Hypothalamus (tissue), 51 donors: ENCODE data around the gene LCNL1.
"Not testable (repeated sequence)": the region's sequence is repeated elsewhere in the genome, so short reads cannot be mapped to it uniquely, and the experiment has no call there.

Experiments
- DNase-seq, 51 donors: peaks; one replicate each; lab custom pipeline; 2025; lab: John Stamatoyannopoulos, UW

Gene LCNL1

DNA sequence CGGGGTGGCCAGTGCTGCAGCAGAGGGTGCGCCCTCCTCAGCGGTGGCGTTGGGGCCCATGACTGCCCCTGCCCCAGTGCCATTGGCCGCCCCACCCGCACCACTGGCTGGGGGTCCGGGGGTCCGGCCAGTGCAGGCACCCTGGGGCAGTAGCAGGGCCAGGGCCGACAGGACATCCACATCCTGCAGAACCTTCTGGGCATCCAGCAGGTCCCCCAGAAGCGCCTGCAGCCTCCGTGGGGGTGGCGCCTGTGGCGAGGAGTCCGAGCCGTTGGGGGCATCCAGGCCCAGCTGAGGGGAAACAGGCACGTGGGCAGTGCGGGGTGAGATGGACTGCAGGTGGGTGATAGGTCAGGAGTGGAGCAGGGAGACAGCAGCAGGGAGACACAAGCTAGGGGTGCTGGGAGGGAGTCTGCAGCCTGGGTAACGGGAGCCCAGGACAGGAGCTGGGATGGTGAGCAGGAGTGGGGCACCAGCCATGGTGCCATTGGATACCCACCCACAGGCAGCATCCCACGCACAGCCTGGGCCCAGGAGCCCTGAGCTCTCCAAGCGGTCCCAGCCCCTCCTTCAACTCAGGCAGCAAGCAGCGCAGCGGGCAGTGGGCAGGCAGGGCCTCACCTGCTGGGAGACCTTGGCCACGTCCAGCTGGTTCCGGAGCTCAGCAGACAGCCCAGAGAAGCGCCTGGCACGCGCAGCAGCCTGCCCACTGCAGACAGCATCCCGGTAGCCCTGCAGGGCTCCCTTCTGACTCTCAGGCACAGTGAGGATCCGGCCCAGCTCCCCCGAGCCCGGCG, 38.2 kb downstream of the LCNL1 start:
- DNase-seq: no peak

DNA sequence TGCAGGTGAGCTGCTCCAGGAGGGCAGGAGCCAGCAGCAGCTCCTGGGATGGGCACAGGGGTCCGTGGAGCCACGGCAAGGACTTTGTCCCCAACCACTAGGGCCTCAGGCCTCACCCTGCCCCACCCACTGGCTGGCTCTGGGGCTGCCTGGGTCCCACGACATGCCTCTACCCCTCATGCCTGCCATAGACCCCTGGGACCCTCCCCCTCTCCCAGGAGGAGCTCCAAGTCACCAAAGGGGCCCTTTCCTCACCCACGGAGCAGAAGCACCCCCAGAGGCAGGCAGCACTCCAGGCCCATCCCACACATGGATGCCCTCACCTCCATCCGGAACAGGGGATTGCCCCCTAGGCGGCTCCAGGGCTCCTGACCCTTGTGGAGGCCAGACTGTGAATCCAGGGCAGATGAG, 38.8 kb downstream of the LCNL1 start:
- DNase-seq: no peak

DNA sequence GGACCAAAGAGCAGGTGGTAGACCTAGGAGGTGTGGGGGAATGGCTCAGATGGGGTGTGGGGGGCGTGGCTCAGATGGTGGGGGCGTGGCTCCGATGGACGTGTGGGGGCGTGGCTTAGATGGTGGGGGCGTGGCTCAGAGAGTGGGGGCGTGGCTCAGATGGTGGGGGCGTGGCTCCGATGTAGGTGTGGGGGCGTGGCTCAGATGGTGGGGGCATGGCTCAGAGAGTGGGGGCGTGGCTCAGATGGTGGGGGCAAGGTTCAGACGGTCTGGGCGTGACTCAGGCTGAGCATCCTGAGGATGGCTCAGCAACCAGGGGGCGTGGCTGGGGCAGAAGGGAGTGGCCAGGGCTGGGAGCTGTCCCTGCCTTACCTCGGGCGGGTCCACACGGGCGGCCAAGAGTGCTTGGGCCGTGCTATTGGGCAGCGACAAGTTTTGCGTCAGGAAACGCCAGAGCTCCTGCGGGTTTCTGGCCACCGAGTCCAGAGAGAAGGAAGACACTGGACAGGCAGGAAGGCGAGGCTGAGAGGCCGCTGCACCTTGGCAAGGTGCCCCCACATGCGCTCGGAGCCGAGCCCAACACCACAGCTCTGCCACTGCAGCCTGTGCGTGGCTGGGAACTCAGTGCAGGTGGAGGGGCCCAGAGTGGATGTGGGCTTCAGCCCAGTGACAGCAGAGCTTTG, 39.3 kb downstream of the LCNL1 start:
- peak in 43 of 51 donors; percentile 15 to 95 (median 80) for DNase-seq

DNA sequence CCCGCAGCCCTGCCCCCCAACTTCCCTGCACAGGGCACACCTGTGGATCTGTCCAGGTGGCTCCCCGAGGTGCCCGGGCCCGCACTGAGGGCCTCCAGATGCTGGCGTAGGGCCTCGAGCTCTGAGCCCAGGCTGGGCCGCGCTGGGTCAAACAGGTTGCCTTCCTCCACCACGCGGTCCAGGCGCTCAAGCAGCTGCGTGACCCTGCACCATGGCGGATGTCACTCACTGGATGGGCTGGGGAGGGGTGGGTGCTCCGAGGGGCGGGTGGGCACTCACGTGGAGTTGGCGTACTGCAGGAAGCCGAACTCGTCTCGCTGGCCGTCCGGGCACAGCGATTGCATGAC, 39.8 kb downstream of the LCNL1 start:
- peak in 1 of 51 donors; percentile 48 for DNase-seq

DNA sequence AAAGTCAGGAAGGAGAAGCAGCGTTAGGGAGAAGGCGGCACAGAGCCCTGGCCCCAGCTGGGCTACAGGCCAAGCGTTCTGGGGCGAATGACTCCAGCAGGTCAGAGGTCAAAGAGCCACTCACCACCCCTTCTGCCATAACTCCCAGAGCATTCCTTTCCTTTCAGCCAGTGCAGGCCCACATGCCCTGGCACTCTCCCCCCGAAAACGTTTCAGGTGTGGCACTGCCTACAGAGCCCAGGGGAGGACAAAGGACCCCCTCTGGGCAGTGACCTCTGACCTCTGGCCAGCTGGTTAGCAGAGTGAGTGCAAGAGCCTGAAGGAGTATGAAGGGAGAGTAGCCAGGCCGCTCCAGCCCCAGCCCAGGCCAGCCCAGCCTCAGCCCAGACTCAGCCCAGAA, 40.4 kb downstream of the LCNL1 start:
- DNase-seq: peak in 1 of 51 donors; percentile 54

DNA sequence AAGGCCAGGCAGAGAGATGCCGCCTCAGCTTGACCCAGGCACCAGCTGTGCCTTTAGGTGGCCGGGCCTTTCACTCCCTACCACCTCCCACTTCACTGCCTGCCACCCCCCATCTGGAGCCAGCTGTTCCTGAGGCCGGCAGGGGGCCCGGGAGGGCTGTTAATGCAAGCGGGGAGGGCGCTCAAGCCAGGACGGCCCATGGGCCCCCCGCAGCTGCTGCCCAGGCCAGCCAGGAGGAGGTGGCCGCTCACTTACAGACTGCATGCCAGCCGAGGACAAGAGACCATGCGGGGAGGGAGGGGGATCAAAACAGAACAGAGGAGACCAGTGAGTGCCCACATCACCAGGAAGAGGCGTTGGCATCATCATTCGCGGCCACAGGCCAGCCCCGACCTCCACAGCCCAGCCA, 40.8 kb downstream of the LCNL1 start:
- peak in 24 of 51 donors; percentile 24 to 71 (median 48) for DNase-seq

DNA sequence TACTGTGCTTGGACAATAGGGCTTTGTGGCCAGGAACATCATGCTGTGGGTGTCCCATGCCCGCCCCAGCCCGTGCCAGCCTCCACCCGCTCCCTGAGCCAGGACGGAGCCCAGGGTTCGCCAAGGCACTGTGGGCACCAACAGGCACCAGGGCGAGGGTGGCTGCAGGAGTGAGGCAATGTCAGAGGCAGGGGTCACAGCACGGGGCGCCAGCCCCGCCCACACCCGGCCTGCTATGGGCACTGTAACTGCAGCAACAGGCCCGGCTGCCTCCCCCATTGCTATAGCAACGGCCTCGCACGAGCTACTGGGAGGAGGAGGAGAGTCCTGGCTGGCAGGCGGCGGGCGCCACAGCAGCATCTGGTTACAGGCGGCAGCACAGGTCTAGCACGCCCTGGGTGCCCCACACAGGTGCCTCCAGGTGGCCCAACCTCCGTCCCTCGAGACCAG, 42.7 kb downstream of the LCNL1 start:
- peak; percentile 46 to 99 (median 95) for DNase-seq

DNA sequence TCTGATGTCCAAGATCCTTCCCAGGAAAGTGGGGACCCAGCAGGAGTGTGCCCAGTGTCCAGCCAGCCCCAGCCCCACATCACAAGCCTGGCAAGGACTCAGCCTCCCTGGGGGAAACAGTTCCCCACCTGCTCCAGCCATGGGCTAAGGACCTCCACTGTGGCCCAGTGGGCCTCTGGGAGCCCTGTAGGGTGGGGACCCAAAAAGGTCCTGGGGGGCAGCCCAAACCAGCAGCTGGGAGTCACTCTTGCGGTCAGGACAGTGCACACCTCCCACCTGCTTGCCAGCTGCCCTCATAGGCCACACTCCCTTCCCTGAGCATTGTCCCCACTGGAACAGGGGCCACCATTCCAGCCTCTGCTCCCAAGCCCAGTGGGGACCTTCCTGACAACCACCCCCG, 43.6 kb downstream of the LCNL1 start:
- peak in 2 of 51 donors; percentile 48 to 49 for DNase-seq

DNA sequence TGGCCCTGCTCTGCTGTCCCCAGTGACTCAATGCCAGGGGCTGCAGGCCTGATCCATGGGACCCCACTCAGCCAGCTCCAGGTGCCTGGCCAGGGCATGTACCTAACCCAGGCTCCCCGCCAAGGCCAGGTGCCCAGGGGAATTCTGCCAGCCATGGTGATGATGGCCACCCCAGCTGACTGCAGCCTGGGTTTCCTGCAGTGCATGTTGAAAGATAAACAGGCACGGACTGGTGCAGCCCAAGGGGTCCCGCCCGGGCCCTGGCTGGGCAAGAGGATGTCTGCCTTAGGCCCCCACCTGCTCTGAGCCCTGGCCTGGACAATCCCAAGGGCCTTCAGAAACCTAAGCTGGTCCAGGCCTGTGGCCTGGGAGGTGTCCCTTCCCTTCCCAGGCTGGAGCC, 44.0 kb downstream of the LCNL1 start:
- DNase-seq: peak in 5 of 51 donors; percentile 24 to 55 (median 41)

DNA sequence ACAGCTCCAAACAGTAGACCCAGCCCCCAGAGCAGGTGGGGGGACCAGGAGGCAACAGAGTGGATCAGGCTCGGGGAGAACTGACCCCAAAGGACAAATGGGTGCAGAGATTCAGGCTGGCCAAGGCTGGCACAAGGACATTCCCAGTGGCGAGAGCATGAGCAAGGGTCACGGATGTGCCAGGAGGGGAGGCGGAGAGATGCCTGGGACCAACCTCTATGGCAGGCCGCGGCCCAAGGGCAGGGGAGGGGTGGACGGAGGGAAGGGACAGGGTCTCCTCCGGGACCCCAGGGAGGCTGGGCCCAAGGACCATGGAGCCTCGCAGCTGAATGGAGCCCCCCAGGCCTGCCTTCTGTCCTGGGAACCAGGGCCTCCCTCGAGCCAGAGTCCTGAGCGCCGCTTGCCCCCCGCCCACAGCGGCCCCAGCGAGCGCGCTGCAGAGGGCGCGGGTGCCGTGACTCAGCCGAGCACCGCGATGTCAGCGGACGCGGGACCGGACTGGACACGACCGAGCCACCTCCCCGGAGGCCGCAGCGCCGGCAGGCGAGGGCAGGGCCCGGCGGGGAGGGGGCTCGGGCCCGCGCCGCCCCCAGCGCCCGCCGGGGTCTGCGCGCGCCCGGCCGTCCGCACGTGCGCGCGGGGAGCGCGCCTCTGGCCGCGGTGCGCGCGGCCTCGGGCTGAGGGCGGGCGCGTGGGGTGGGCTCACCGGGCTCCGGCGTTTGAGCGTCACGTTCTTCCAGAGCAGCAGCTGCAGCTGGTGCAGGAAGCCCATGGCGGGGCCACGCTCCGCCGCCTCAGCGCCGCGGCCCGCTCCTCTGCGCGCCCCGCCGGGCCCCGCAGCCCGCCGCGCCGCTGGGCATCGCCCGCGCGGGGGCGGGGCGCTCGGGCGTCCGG, 44.8 kb downstream of the LCNL1 start, which contains the start of gene ABCA2:
Gene ABCA2 (minus strand): TSS at position 869 of the 894 bp plus-strand sequence. CDS start 97 bp downstream, at position 772.
- DNase-seq: peak in 7 of 51 donors; percentile 39 to 70 (median 54)

DNA sequence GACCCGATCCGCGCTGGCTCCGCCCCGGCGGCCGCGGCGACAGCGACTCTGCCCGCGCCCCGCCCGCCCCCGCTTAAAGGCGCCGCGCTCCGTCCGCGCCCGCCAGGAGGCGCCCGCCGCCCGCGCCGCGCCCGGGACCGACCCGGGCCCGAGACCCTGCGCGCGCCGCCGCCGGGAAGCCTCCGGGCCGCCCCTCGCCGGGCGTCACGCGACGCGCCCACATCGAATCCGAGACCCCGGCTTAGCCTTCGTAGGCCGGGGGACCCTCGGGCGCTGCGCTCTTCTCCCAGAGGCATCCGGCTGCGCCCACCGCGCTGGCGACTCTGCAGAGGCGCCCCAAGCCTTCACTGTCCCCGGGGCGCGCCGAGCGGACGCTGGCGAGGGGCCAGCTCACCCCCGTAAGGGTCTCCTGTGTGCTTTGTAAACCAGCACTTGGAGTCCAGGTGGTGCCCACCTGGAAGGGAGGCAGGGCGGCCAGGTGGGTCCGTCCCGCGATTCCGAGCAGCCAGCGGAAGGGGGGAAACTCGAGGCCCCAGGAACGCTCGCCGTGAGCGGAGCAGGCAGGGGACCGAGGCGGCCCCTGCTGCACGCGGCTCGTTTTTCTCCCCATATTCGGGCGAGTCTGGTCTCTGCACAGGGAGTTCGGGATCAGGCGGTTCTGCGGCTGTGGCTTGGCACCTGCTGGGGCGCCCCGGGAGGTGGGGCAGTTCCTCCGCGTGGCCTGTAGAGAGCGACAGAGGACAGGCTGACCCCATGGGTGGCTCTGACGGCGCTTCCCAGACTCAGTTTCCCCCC, 45.7 kb downstream of the LCNL1 start:
- DNase-seq: peak in 44 of 51 donors; percentile 25 to 84 (median 58)

DNA sequence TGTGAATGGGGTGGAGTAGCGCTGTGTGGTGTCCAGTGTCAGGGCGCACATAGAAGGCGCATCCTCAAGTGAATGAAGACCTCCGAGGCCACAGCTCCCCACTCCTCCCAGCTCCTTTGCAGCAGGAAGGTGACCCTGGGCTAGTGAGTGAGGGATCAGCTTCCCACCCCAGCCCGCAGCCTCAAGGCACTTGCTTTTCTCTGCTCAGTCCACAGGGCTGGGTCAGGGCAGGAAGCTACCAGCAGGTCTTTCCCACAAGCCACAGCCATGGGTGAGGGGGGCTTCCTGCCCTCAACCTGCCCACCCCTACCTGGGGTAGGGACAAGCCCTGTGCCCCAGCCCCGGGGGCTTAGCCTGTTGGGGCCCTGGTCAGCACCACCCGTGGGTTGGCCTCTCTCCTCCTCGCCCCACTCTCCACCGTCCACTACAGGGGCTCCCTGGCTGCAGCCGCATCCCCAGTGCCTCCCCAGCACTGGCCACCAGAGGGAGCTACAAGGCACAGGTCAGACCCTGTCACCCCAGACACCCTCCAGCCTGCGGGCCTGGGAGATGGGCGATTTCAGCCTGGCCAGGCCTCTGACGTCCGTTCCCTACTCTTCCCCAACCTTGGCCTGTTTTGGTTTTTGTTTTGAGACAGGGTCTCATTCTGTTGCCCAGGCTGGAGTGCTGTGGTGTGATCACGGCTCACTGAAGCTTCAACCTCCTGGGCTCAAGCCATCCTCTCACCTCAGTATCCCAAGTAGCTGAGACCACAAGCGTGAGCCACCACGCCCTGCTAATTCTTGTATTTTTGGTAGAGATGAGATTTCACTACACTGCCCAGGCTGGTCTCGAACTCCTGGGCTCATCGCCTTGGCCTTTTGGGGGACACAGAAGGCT, 46.5 kb downstream of the LCNL1 start:
- DNase-seq: peak in 48 of 51 donors; percentile 17 to 85 (median 66)

DNA sequence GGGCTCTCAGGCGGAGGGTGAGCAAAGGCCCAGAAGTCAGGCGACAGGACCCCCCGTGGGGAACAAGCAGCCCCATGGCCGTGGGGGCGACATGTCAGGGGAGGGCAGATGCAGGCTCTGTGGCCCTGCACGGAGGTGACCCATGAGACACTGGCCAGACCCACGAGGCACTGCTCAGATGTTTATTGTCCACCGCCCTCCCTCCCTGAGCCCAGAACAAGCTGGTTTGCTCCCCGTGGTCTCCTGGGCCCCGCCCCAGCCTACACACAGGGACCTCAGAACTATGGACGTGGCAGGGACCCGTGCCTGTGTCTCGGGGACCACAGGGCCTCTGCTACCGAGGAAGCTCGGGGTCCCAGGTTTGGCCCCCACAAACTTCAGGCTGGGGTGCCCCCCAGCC, 47.2 kb downstream of the LCNL1 start:
- no peak for DNase-seq

DNA sequence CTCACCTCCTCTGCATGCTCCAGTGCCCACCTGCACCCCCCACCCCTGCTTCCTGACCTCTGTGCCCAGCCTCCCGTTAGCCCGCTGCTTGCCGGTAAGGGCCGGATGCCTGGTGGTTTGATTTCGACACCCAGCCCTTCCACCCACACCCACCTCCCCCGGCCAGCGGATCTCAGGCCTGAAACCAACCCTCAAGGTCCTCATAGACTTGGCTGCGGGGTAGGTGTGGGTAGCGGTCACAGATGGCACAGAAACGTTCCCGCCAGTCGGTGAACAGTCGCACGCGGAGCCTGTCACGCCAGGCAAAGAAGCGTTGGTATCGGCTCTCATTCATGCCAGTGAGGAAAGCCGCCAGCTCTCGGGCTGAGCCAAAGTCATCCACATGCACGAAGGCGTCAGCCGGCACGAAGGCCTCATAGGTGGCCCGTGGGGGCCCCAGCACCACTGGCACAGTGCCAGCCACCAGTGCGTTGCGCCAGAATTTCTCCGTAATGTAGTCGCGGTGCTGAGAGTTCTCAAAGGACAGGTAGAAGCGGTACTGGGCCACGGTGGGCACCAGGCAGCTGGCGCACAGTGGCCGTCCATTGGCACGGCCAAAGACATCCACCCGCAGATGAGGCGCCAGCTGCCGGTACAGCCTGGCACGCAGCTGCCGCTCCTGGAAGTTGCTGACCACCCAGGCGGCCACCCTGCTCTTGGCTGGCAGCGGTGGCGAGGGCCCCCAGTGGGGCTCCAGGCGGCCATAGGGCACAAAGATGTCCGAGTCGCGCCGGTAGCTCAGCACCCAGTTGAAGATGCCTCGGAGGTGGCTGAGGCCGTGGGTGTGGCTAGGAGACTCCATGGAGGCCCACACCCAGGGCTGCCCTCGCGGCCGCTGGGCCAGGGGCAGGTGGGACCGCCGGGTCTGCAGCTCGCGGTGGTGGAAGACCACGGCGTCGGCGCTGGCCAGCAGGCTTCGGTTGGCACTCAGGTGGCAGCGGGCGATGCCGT, 48.0 kb downstream of the LCNL1 start:
- DNase-seq: peak in 1 of 51 donors; percentile 48

DNA sequence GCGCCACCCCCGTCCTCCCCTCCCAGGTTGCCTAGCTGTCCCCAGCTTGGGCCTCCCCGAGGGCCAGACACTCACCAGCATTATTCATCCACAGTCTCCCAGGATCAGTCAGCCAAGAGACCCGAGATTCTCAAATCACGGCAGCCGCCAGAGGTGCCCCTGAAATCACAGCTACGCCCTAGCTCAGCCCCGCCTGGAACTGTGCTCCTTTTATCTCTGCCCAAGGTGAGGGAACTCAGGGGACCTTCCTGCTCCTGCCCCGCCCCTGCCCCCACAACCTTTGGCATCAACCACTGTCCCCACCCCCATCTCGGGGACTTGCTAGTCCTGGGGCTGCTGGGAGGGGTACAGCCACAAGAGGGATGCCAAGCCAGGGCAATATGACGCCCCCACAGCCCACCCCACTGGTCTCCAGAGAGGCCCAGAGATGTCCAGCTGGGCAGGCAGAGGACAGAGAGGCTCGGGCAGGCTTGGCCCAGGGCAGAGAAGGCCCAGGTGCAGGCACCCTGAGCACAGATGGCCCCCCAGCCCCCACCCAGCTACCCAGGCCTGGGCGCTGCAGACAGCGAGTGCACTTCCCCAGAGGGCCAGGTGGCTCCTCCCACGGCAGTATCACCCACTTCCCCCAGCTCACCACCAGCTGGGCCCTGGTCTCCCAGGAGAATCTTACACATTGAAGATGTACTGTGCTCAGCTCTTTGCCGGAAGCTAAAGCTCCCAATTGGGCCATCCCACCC, 49.3 kb downstream of the LCNL1 start, which contains the start of gene FUT7:
Gene FUT7 (minus strand): TSS at position 185 of the 737 bp plus-strand sequence. CDS start 97 bp downstream, at position 88.
- DNase-seq: no peak

DNA sequence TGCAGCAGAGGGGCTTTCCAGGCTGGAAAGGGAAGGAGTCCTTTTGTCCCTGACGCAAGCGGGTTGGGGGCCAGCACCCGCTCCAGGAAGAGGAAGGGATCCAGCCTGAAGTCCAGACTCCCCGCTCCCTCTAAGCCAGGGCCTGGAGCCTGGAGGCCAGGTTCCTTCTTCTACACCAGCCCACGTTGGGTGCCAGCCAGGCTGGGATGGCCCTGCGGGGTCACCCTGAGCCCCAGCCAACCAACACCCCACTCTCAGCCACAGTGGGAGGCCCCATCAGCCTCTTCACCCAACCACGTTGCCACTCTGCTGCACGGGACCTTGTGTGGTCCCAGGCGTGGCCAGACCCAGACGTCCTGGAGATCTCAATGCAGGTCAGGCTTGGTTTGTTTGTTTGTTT, 50.1 kb downstream of the LCNL1 start:
- no peak for DNase-seq

DNA sequence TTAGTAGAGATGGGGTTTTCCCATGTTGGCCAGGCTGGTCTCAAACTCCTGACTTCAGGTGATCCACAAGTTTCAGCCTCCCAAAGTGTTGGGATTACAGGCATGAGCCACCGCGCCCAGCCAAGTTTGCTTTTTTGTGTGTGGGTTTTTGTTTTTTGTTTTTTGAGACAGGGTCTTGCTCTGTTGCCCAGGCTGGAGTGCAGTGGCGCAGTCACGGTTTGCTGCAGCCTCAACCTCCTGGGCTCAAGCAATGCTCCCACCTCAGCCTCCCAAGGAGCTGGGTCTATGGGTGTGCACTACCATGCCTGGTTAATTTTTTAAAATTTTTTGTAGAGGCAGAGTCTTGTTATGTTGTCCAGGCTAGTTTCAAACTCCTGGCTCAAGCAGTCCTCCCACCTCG, 50.7 kb downstream of the LCNL1 start:
- not testable (repeated sequence) for DNase-seq
